NT2/D1 (cell line): ENCODE data around the gene HRH4.

Source experiments
- SUZ12 ChIP-seq: IDR thresholded peaks from 2 replicates; pipeline ENCODE4 v1.6.1; 2011; ENCODE audit not compliant: insufficient read length, insufficient read depth; ENCODE audit errors: extremely low read depth
- YY1 ChIP-seq: IDR thresholded peaks from 2 replicates; pipeline ENCODE4 v1.6.1; 2011; ENCODE audit not compliant: insufficient read length, insufficient read depth

DNA sequence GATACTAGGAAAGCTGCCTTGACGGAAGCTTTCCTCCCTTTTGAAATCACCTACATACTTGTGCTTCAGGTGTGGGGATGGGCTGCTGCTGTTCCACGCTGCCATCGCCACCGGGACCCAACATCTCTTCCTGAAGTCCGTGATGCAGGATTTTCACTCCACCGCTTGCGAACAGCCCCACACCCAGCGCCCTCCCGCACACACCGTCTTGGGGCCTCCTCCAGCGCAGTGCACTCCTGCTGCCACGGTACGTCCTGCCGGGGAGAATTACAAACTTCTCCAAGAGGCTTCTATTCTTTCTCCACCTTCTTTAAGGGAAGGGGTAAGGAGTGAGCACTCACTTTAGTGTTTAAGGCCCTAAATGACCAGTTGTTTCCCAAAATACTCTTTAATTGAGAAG, 58.2 kb downstream of the HRH4 start:
- TF ChIP-seq YY1 (no peak), SUZ12 (no peak)
